ENCODE data around the gene SHISA7. TPM values are rescaled to one million over a fixed set of nuclear protein-coding genes. Genes with fewer than 3 reads are reported as not detected.

SHISA7 gene
- total RNA-seq (ENCODE audit: low replicate concordance) = 0.05 and 0.22 TPM in 2 replicates
- long read RNA-seq = 0 reads

GRCh38 chr19:55443045-55443823 lies at the start of gene SHISA7:
TSS of gene SHISA7 (minus strand) at chr19:55443300. CDS start at chr19:55442863, 437 bp downstream.
- no peaks in the 10 kb centered on the region for H3K9me3 Mint-ChIP-seq
- TF ChIP-seq CTCF (conservative IDR thresholded peaks at IDR 0.05) = no peak
- peak within 1 kb of the TSS; percentile 25 for H3K4me3 Mint-ChIP-seq
- H3K36me3 Mint-ChIP-seq = peaks cover 8% of the 10 kb centered on the region
- no peak within 1 kb of the TSS for H3K27ac Mint-ChIP-seq
- DNase-seq (ENCODE audit: extremely low spot score, unreplicated experiment) = no peak
- H3K4me1 Mint-ChIP-seq (ENCODE audit: unreplicated experiment) = peaks cover 10% of the 10 kb centered on the region
- peaks cover 67% of the 10 kb centered on the region for H3K27me3 Mint-ChIP-seq

- TF ChIP-seq CTCF (conservative IDR thresholded peaks at IDR 0.05) = no peak
- DNase-seq (ENCODE audit: extremely low spot score, unreplicated experiment) = no peak
- Mint-ChIP-seq H3K27ac (no peak overlapping the region), H3K4me1 (ENCODE audit: unreplicated experiment) (peaks cover 15% of the 10 kb centered on the region), H3K9me3 (no peaks in the 10 kb centered on the region), H3K36me3 (no peaks in the 10 kb centered on the region), H3K4me3 (no peak overlapping the region), H3K27me3 (peaks cover 6% of the 10 kb centered on the region)
Observed at GRCh38 chr19:55492362-55492944, 49.4 kb upstream of the SHISA7 start.

DNA sequence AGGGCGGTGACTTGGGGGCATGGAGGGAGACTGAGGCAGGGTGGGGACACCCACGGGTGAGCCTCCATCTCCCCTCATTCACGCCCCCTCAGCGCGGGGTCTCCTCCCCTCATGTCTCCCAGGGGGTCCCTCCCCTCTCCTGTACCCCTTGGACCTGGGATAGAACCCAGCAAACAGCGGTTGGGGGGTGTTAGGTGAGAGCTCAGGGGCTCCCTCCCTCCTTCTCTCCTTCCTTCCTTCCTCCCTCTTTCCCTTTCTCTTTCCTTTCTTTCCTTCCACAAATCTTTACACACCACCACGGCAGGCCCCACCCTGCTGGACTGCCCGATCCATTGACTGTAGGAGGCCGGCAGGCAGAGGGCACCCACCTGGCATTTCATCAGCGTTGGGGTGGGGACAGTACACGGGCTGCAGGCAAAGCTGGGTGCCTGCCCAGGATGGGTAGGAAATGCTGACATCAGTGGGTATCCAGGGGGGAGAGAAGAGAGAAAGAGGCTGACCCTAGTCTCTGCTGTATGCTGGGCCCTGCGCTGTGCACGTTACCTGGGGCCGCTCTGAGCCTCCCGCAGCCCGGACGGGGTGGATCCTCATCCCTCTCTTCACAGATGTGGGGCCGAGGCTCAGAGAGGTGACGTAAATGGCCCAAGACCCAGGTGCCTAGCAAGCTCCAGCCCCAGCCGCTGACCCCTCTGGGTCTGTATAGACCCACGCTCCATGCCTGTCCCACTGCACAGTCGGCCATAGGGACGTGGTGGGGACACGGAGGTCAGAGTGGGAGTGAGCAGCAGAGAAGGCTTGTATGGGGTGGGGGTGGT lies 48.7 kb upstream of the SHISA7 start:
- H3K9me3 Mint-ChIP-seq = no peaks in the 10 kb centered on the region
- peaks cover 6% of the 10 kb centered on the region for H3K27me3 Mint-ChIP-seq
- H3K4me1 Mint-ChIP-seq (ENCODE audit: unreplicated experiment) = peaks cover 21% of the 10 kb centered on the region
- H3K27ac Mint-ChIP-seq = no peak overlapping the region
- no peak for TF ChIP-seq CTCF (conservative IDR thresholded peaks at IDR 0.05)
- no peak overlapping the region for H3K4me3 Mint-ChIP-seq
- H3K36me3 Mint-ChIP-seq = no peaks in the 10 kb centered on the region
- DNase-seq (ENCODE audit: extremely low spot score, unreplicated experiment) = no peak

GRCh38 chr19:55490478-55491432 lies 47.7 kb upstream of the SHISA7 start:
- Mint-ChIP-seq H3K9me3 (no peaks in the 10 kb centered on the region), H3K27me3 (peaks cover 3% of the 10 kb centered on the region), H3K36me3 (no peaks in the 10 kb centered on the region), H3K27ac (no peak overlapping the region), H3K4me3 (no peak overlapping the region), H3K4me1 (ENCODE audit: unreplicated experiment) (peaks cover 21% of the 10 kb centered on the region)
- no peak for TF ChIP-seq CTCF (conservative IDR thresholded peaks at IDR 0.05)
- DNase-seq (ENCODE audit: extremely low spot score, unreplicated experiment) = no peak
